PC-9 (cell line): ENCODE measurements around the gene PRSS22. TPM values are rescaled to one million over a fixed set of nuclear protein-coding genes. Genes with fewer than 3 reads are reported as not detected.
A peak's percentile ranks its signal among the peaks of the same experiment; 100 is the strongest.

Source experiments
- BruUV-seq: library from RNA; stranded (reverse); fragments of 400-500 nt; replicated peaks from 2 replicates; lab custom pipeline; 2021; lab: Mats Ljungman, UMichigan
- CTCF ChIA-PET: fragments of 300-600 bp; sonication (Branson Sonifier 250); formaldehyde crosslinking; loops from one replicate; lab custom pipeline; 2022; ENCODE audit warnings: antibody characterized with exemption; lab: Charles Lee
- POLR2A ChIA-PET: fragments of 300-600 bp; sonication (Branson Sonifier 250); formaldehyde crosslinking; loops from one replicate; lab custom pipeline; 2022; ENCODE audit warnings: antibody characterized with exemption; ENCODE audit not compliant: unreplicated experiment; lab: Charles Lee
- DNase-seq, 2 experiments: peaks; one replicate each; pipeline versions ENCODE4 v3.0.0 to v3.0.0-alpha.2; 2015 to 2022; ENCODE audit warnings: mixed read lengths in 1 of 2
- H2AFZ ChIP-seq: fragments of 200-600 bp; sonication (generic); 2 replicates; pipeline ENCODE4 v1.8.1; 2017; ENCODE audit warnings: antibody characterized with exemption
- H3F3A ChIP-seq: fragments of 200-600 bp; sonication (generic); 2 replicates; pipeline ENCODE4 v1.8.1; 2017; ENCODE audit warnings: antibody characterized with exemption, mild to moderate bottlenecking, low read depth; ENCODE audit not compliant: insufficient read depth
- H3K27ac ChIP-seq: fragments of 200-600 bp; sonication (generic); 2 replicates; pipeline ENCODE4 v1.6.1; 2016; ENCODE audit warnings: mixed run types
- H3K27me3 ChIP-seq: fragments of 200-600 bp; sonication (generic); 2 replicates; pipeline ENCODE4 v1.6.1; 2016; ENCODE audit warnings: low read depth, mixed run types; ENCODE audit not compliant: insufficient read depth
- H3K36me3 ChIP-seq: fragments of 200-600 bp; sonication (generic); 2 replicates; pipeline ENCODE4 v1.6.1; 2016; ENCODE audit warnings: low read depth, mixed run types
- H3K4me1 ChIP-seq: fragments of 200-600 bp; sonication (generic); replicated peaks from 2 replicates; pipeline ENCODE4 v1.6.1; 2016; ENCODE audit warnings: mixed run types; ENCODE audit not compliant: insufficient read depth
- H3K4me2 ChIP-seq: fragments of 200-600 bp; sonication (generic); 2 replicates; pipeline ENCODE4 v1.6.1; 2017; ENCODE audit warnings: mixed run types
- H3K4me3 ChIP-seq: fragments of 200-600 bp; sonication (generic); 2 replicates; pipeline ENCODE4 v1.6.1; 2016; ENCODE audit warnings: mixed run types
- H3K79me2 ChIP-seq: fragments of 200-600 bp; sonication (generic); 2 replicates; pipeline ENCODE4 v1.6.1; 2017; ENCODE audit warnings: low read depth, mixed run types
- H3K9me2 ChIP-seq: fragments of 200-600 bp; sonication (generic); 2 replicates; pipeline ENCODE4 v1.8.1; 2017; ENCODE audit warnings: mild to moderate bottlenecking; ENCODE audit not compliant: insufficient read depth
- H3K9me3 ChIP-seq: fragments of 200-600 bp; sonication (generic); 2 replicates; pipeline ENCODE4 v1.8.1; 2016; ENCODE audit warnings: low read depth; ENCODE audit not compliant: insufficient read depth
- H4K20me1 ChIP-seq: fragments of 200-600 bp; sonication (generic); 2 replicates; pipeline ENCODE4 v1.8.1; 2017; ENCODE audit not compliant: insufficient read depth
- EZH2 ChIP-seq: fragments of 200-600 bp; sonication (generic); IDR thresholded peaks from 2 replicates; pipeline ENCODE4 v1.8.0; 2017; ENCODE audit warnings: antibody characterized with exemption, low read depth
- intact Hi-C: fragments of 100-400 bp; cut with micrococcal nuclease; formaldehyde crosslinking; loops from one replicate; pipeline ENCODE4 v1.10.0; 2022; ENCODE audit not compliant: unreplicated experiment
- total RNA-seq: library from RNA; stranded (reverse); gene quantifications from 2 replicates; pipeline ENCODE4 v1.2.3, GENCODE V29; 2021
- TF ChIP-seq, protein P1 (sequence below): fragments of 200-600 bp; sonication (generic); conservative IDR thresholded peaks from 2 replicates; pipeline ENCODE4 v1.6.1; 2017; ENCODE audit warnings: mixed run types, antibody characterized with exemption, mild to moderate bottlenecking, moderate library complexity

The PRSS22 gene
- total RNA-seq, 1 experiment from 2014 or later = 99.7 TPM

- Histone ChIP-seq H3K4me2 (peak overlapping the region; percentile 23; the same call in 1 of the 2 replicates), H2AFZ (no peak overlapping the region)
- CTCF ChIA-PET = interaction anchor here (0.6 to 0.7 kb wide), 5 partner anchors 52 to 1186 kb away, joined by 3 to 17 read pairs (median 6); partner anchors contain the start of gene PRSS21
Measured at GRCh38 chr16:2874912-2875362, 17.0 kb upstream of the PRSS22 start.

DNA sequence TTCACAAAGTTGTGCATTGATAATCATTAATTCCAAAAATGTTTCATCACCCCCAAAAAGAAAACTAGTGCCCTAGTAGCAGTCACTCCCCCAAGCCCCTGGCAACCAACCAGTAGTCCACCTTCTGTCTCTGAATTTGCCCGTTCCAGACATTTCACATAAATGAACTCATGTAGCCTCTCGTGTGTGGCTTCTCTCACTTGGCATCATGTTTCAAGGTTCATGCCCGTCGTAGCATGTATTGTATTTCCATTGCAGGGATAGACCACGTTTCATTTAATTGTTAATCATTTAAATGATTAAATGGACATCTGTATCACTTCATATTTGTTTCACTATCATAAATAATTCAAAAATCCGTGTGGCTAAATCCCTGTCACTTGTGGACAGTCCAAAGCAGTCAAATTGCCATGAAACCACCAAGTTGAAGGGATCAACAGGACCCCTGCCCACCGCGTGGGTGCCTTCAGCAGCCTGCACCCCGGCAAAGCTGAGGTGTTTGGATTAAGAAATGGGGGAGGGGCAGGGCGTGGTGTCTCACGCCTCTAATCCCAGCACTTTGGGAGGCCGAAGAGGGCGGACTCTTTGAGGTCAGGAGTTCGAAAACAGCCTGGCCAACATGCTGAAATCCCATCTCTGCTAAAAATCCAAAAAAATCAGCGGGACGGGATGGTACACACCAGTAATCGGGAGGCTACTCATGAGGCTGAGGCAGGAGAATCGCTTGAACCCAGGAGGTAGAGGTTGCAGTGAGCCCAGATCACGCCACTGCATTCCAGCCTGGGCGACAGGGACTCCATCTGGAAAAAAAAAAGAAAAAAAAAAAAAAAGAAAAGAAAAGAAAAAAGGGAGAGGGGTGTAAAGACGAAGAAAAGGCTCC lies 16.3 kb upstream of the PRSS22 start:
- BruUV-seq = no TSS peak
- intact Hi-C loops = loop anchor here (2.0 kb wide), 2 partner anchors 45 to 53 kb away; no protein-coding TSS in a partner anchor
- POLR2A ChIA-PET = interaction anchor here (0.6 kb wide), 3 partner anchors 90 to 910 kb away, joined by 3 to 36 read pairs (median 10); partner anchors contain the start of genes KCTD5, KREMEN2 and RPS2

More at GRCh38 chr16:2874912-2875362, 17.0 kb upstream of the PRSS22 start:
- Histone ChIP-seq H3K4me1 (0 out of 2 replicates have a peak, but pooled peaks cover 6% of the 10 kb centered on the region), H3F3A (peaks cover 12% of the 10 kb centered on the region), H3K4me3 (no peak overlapping the region), H3K36me3 (no peaks in the 10 kb centered on the region), H3K9me2 (no peaks in the 10 kb centered on the region), H3K27me3 (no peaks in the 10 kb centered on the region), H3K27ac (no peak overlapping the region), H4K20me1 (no peaks in the 10 kb centered on the region), H3K9me3 (no peaks in the 10 kb centered on the region), H3K79me2 (no peaks in the 10 kb centered on the region)
- BruUV-seq = no TSS peak
- POLR2A ChIA-PET = interaction anchor here (0.6 kb wide), 3 partner anchors 89 to 910 kb away, joined by 3 to 36 read pairs (median 10); partner anchors contain the start of genes KCTD5, KREMEN2 and RPS2
- peak; percentile 57 to 66 for DNase-seq
- intact Hi-C loops = loop anchor here (2.0 kb wide), 2 partner anchors 44 to 52 kb away; no protein-coding TSS in a partner anchor
- no peak for TF ChIP-seq EZH2
- TF ChIP-seq, protein P1, sequence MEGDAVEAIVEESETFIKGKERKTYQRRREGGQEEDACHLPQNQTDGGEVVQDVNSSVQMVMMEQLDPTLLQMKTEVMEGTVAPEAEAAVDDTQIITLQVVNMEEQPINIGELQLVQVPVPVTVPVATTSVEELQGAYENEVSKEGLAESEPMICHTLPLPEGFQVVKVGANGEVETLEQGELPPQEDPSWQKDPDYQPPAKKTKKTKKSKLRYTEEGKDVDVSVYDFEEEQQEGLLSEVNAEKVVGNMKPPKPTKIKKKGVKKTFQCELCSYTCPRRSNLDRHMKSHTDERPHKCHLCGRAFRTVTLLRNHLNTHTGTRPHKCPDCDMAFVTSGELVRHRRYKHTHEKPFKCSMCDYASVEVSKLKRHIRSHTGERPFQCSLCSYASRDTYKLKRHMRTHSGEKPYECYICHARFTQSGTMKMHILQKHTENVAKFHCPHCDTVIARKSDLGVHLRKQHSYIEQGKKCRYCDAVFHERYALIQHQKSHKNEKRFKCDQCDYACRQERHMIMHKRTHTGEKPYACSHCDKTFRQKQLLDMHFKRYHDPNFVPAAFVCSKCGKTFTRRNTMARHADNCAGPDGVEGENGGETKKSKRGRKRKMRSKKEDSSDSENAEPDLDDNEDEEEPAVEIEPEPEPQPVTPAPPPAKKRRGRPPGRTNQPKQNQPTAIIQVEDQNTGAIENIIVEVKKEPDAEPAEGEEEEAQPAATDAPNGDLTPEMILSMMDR = peak; percentile 89

More for the DNA sequence above, 16.3 kb upstream of the PRSS22 start:
- no peak for TF ChIP-seq EZH2
- TF ChIP-seq, protein P1 = no peak
- no peaks in the 10 kb centered on the region for H3K36me3 ChIP-seq
- no peak overlapping the region for H2AFZ ChIP-seq
- no peaks in the 10 kb centered on the region for H4K20me1 ChIP-seq
- no peaks in the 10 kb centered on the region for H3K9me2 ChIP-seq
- no peak overlapping the region for H3K4me3 ChIP-seq
- no peaks in the 10 kb centered on the region for H3K27me3 ChIP-seq
- H3K4me1 ChIP-seq = 0 out of 2 replicates have a peak, but pooled peaks cover 6% of the 10 kb centered on the region
- peak overlapping the region; percentile 23; the same call in 1 of the 2 replicates for H3K4me2 ChIP-seq
- H3K27ac ChIP-seq = no peak overlapping the region
- CTCF ChIA-PET = interaction anchor here (0.6 to 0.7 kb wide), 6 partner anchors 17 to 1187 kb away, joined by 3 to 17 read pairs (median 8); partner anchors contain the start of gene PRSS21
- H3K79me2 ChIP-seq = no peaks in the 10 kb centered on the region
- no peak for DNase-seq
- H3F3A ChIP-seq = peaks cover 13% of the 10 kb centered on the region
- no peaks in the 10 kb centered on the region for H3K9me3 ChIP-seq
